K562 (cell line): ENCODE measurements around the gene CRLF1. TPM values are rescaled to one million over a fixed set of nuclear protein-coding genes. Genes with fewer than 3 reads are reported as not detected.

ENCODE experiments used
- ARID4B ChIP-seq: sonication (generic); formaldehyde crosslinking; IDR thresholded peaks from 2 replicates; pipeline ENCODE4 v1.8.0; 2022; ENCODE audit warnings: mild to moderate bottlenecking, missing genetic modification reagents
- BDP1 ChIP-seq: IDR thresholded peaks from 3 replicates; pipeline ENCODE4 v1.6.1; 2011; ENCODE audit not compliant: insufficient read length, insufficient read depth
- DPF2 ChIP-seq: fragments of 450-650 bp; IDR thresholded peaks from 2 replicates; pipeline ENCODE4 v1.6.1; 2016
- FOXJ3 ChIP-seq: sonication (generic); formaldehyde crosslinking; IDR thresholded peaks from 2 replicates; pipeline ENCODE4 v1.4.0; 2020; ENCODE audit warnings: mild to moderate bottlenecking, missing genetic modification reagents
- ILF3 ChIP-seq: fragments of 450-650 bp; IDR thresholded peaks from 2 replicates; pipeline ENCODE4 v1.6.1; 2018; ENCODE audit warnings: antibody characterized with exemption, mild to moderate bottlenecking, moderate library complexity, borderline replicate concordance
- KLF10 ChIP-seq: fragments of 250-450 bp; sonication (Bioruptor Pico); IDR thresholded peaks from 2 replicates; pipeline ENCODE4 v1.6.1; 2021; ENCODE audit warnings: matching md5 sums
- MCM5 ChIP-seq: fragments of 450-650 bp; IDR thresholded peaks from 2 replicates; pipeline ENCODE4 v1.6.1; 2016; ENCODE audit warnings: low read depth
- MLLT1 ChIP-seq, 2 experiments: fragments of 450-650 bp; IDR thresholded peaks; 2 replicates each; pipeline ENCODE4 v1.6.1; 2016
- NEUROD1 ChIP-seq: fragments of 150-350 bp; IDR thresholded peaks from 2 replicates; pipeline ENCODE4 v1.6.1; 2014; ENCODE audit warnings: borderline replicate concordance, low read length, low read depth; ENCODE audit not compliant: partially characterized antibody
- PBX2 ChIP-seq, 2 experiments: IDR thresholded peaks in 1 of 2; conservative IDR thresholded peaks in 1 of 2; 2 replicates each; pipeline ENCODE4 v1.6.1; 2016; ENCODE audit warnings: low read depth in 2 of 2, mild to moderate bottlenecking in 1 of 2, missing compliant biosample characterization in 1 of 2, missing genetic modification characterization in 1 of 2, moderate library complexity in 1 of 2
- RAD51 ChIP-seq: fragments of 450-650 bp; IDR thresholded peaks from 2 replicates; pipeline ENCODE4 v1.7.1; 2016; ENCODE audit warnings: low read depth, mild to moderate bottlenecking, borderline replicate concordance
- RFX7 ChIP-seq: fragments of 250-450 bp; sonication (Bioruptor Pico); IDR thresholded peaks from 2 replicates; pipeline ENCODE4 v1.5.1; 2021; ENCODE audit warnings: mild to moderate bottlenecking
- RUNX1 ChIP-seq: sonication (generic); IDR thresholded peaks from 2 replicates; pipeline ENCODE4 v1.6.1; 2016; ENCODE audit warnings: antibody characterized with exemption, low read depth
- SNAPC5 ChIP-seq: fragments of 250-450 bp; sonication (Bioruptor Pico); IDR thresholded peaks from 2 replicates; pipeline ENCODE4 v1.8.0; 2021; ENCODE audit warnings: moderate library complexity, mild to moderate bottlenecking, inconsistent platforms
- SRSF1 ChIP-seq: fragments of 200-400 bp; formaldehyde crosslinking; IDR thresholded peaks from 2 replicates; pipeline ENCODE4 v1.6.1; 2017; ENCODE audit warnings: mild to moderate bottlenecking, low read depth, low read length, moderate library complexity
- TFAM ChIP-seq: fragments of 250-450 bp; sonication (Bioruptor Pico); conservative IDR thresholded peaks from 2 replicates; pipeline ENCODE4 v1.5.0; 2021; ENCODE audit warnings: mild to moderate bottlenecking, moderate library complexity
- TGIF2 ChIP-seq: sonication (generic); formaldehyde crosslinking; IDR thresholded peaks from 2 replicates; pipeline ENCODE4 v1.8.1; 2022; ENCODE audit warnings: mild to moderate bottlenecking, missing genetic modification reagents, moderate library complexity
- ZNF121 ChIP-seq: sonication (generic); formaldehyde crosslinking; conservative IDR thresholded peaks from 2 replicates; pipeline ENCODE4 v1.8.0; 2022; ENCODE audit warnings: missing genetic modification reagents
- ZNF143 ChIP-seq: sonication (generic); formaldehyde crosslinking; IDR thresholded peaks from 2 replicates; pipeline ENCODE4 v1.9.0; 2022; ENCODE audit warnings: mild to moderate bottlenecking, missing genetic modification reagents
- ZNF224 ChIP-seq: sonication (generic); formaldehyde crosslinking; IDR thresholded peaks from 2 replicates; pipeline ENCODE4 v1.8.0; 2022; ENCODE audit warnings: mild to moderate bottlenecking, missing genetic modification reagents
- ZNF436 ChIP-seq: fragments of 250-450, 450-650 bp; sonication (Bioruptor Pico); formaldehyde crosslinking; IDR thresholded peaks from 2 replicates; pipeline ENCODE4 v1.7.0; 2020; ENCODE audit warnings: mild to moderate bottlenecking
- polyA plus RNA-seq, 8 experiments: library from polyadenylated mRNA; depleted of rRNA in 4 of 8; stranded (reverse) in 5 of 8; unstranded in 3 of 8; fragments of >200 nt; fragmentation: Nextera tagmentation in 2 of 8; fragmentation: Illumina TruSeq in 1 of 8; extraction: Ambion mirVana in 2 of 8; extraction: Trizol in 1 of 8; gene quantifications; 2 replicates each; pipeline versions ENCODE4 v1.2.1 to v1.2.3, GENCODE V29; 2011 to 2014; ENCODE audit warnings: inconsistent platforms in 1 of 8, missing spikeins in 1 of 8
- total RNA-seq, 7 experiments: library from RNA; depleted of rRNA in 6 of 7; stranded (reverse); fragments of >200 nt in 6 of 7; fragmentation: Illumina TruSeq in 2 of 7; extraction: Trizol in 2 of 7; gene quantifications; 2 replicates each; pipeline versions ENCODE4 v1.2.1 to v1.2.3, GENCODE V29; 2011 to 2021; ENCODE audit warnings: low replicate concordance in 1 of 7

The CRLF1 gene
- total and polyA plus RNA-seq, 9 of the 15 experiments (the other 6 are each of a cell fraction or from before 2014, with no cell fraction given): 0.85 to 3.6 (median 1.7) TPM

- TF ChIP-seq ZNF121 (CRISPR knock-in tag) (no peak), ZNF436 (CRISPR knock-in tag) (no peak), MLLT1 (IDR thresholded peaks at IDR 0.05) (no peak), RFX7 (CRISPR knock-in tag) (no peak), ZNF224 (no peak), TGIF2 (no peak), ARID4B (no peak), SNAPC5 (CRISPR knock-in tag) (no peak), BDP1 (no peak), TFAM (CRISPR knock-in tag) (no peak), RAD51 (no peak), ZNF143 (CRISPR knock-in tag) (no peak), SRSF1 (no peak), ILF3 (no peak), FOXJ3 (no peak), MCM5 (no peak), PBX2 (CRISPR knock-in tag; IDR thresholded peaks at IDR 0.05; ENCODE audit: low read depth) (no peak), PBX2 (tag; conservative IDR thresholded peaks at IDR 0.05; ENCODE audit: low read depth) (no peak), NEUROD1 (peak; percentile 15), DPF2 (peak; percentile 34; the same call in 1 of the 2 replicates), KLF10 (no peak), RUNX1 (no peak; the same call in 1 of the 2 replicates)
These were observed 12.3 kb downstream of the CRLF1 start (continued) for GRCh38 chr19:18594096-18594823.
